ENCODE results near the gene AFP. TPM values are rescaled to one million over a fixed set of nuclear protein-coding genes. Genes with fewer than 3 reads are reported as not detected.

The AFP gene
- total RNA-seq, 2 experiments from 2014 or later = not detected

- no peaks in the 10 kb centered on the region for H3K4me1 Mint-ChIP-seq
- H3K27ac Mint-ChIP-seq = no peak overlapping the region
- no peak for DNase-seq
- peaks cover 7% of the 10 kb centered on the region for H3K27me3 Mint-ChIP-seq
- no peaks in the 10 kb centered on the region for H3K9me3 Mint-ChIP-seq
- no peak overlapping the region for H3K4me3 Mint-ChIP-seq
- H3K36me3 Mint-ChIP-seq = no peaks in the 10 kb centered on the region
Observed at GRCh38 chr4:73439445-73439844, 3.4 kb downstream of the AFP start.

DNA sequence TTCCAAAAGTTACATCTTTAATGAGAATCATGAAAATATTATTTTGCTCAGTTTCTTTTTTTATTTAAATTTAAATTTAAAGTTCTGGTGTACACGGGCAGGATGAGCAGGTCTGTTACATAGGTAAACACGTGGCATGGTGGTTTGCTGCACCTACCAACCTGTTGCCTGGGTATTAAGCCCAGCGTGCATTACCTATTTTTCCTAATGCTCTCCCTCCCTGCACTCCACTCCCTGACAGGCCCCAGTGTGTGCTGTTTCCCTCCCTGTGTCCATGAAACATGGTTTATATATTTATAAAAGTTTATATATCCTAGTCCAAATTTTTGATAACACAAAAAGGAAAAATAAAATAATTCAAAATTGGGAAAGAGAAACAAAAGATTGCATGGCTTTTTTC lies 4.0 kb downstream of the AFP start:
- H3K27ac Mint-ChIP-seq = no peak overlapping the region
- peaks cover 5% of the 10 kb centered on the region for H3K27me3 Mint-ChIP-seq
- H3K4me1 Mint-ChIP-seq = no peaks in the 10 kb centered on the region
- no peaks in the 10 kb centered on the region for H3K9me3 Mint-ChIP-seq
- no peak for DNase-seq
- no peaks in the 10 kb centered on the region for H3K36me3 Mint-ChIP-seq
- no peak overlapping the region for H3K4me3 Mint-ChIP-seq

DNA sequence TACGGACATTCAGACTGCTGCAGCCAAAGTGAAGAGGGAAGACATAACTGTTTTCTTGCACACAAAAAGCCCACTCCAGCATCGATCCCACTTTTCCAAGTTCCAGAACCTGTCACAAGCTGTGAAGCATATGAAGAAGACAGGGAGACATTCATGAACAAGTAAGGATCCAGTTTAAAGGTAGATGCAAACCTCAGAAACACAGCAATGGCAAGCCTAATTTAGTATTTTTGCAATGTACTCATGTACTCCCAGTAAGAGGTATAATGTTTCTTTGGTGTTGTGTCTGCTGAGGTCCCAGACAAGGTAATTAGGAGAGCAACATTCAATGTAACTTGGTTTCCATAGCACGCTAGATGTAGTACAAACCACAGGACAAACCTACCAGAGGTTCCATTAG lies 4.6 kb downstream of the AFP start:
- H3K27me3 Mint-ChIP-seq = peaks cover 5% of the 10 kb centered on the region
- H3K4me3 Mint-ChIP-seq = no peak overlapping the region
- H3K27ac Mint-ChIP-seq = no peak overlapping the region
- DNase-seq = no peak
- H3K4me1 Mint-ChIP-seq = no peaks in the 10 kb centered on the region
- H3K9me3 Mint-ChIP-seq = no peaks in the 10 kb centered on the region
- no peaks in the 10 kb centered on the region for H3K36me3 Mint-ChIP-seq

DNA sequence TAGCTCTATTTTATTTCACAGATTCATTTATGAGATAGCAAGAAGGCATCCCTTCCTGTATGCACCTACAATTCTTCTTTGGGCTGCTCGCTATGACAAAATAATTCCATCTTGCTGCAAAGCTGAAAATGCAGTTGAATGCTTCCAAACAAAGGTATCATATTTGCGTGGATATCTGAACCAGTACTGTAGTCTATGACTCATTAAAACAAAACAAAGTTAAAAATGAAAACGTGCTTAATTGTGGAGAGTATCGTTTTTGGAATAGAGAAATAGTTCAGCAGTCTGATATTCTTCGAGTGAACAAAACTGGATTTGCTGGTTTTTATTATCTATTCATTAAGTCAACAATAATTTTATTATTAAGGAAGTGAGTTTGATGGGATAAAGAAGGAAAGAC lies 6.3 kb downstream of the AFP start:
- no peaks in the 10 kb centered on the region for H3K4me1 Mint-ChIP-seq
- DNase-seq = no peak
- peaks cover 5% of the 10 kb centered on the region for H3K27me3 Mint-ChIP-seq
- H3K36me3 Mint-ChIP-seq = no peaks in the 10 kb centered on the region
- H3K9me3 Mint-ChIP-seq = no peaks in the 10 kb centered on the region
- no peak overlapping the region for H3K4me3 Mint-ChIP-seq
- no peak overlapping the region for H3K27ac Mint-ChIP-seq

GRCh38 chr4:73443224-73443623 lies 7.2 kb downstream of the AFP start:
- Mint-ChIP-seq H3K4me3 (no peak overlapping the region), H3K36me3 (no peaks in the 10 kb centered on the region), H3K27me3 (peaks cover 7% of the 10 kb centered on the region), H3K27ac (no peak overlapping the region), H3K9me3 (no peaks in the 10 kb centered on the region), H3K4me1 (no peaks in the 10 kb centered on the region)
- no peak for DNase-seq

- Mint-ChIP-seq H3K27ac (no peak overlapping the region), H3K4me3 (no peak overlapping the region), H3K9me3 (no peaks in the 10 kb centered on the region), H3K27me3 (peaks cover 9% of the 10 kb centered on the region), H3K4me1 (no peaks in the 10 kb centered on the region), H3K36me3 (no peaks in the 10 kb centered on the region)
- no peak for DNase-seq
Observed at GRCh38 chr4:73445383-73446335, 9.6 kb downstream of the AFP start.

- DNase-seq = no peak
- peaks cover 9% of the 10 kb centered on the region for H3K27me3 Mint-ChIP-seq
- no peaks in the 10 kb centered on the region for H3K4me1 Mint-ChIP-seq
- H3K4me3 Mint-ChIP-seq = no peak overlapping the region
- H3K9me3 Mint-ChIP-seq = no peaks in the 10 kb centered on the region
- no peak overlapping the region for H3K27ac Mint-ChIP-seq
- no peaks in the 10 kb centered on the region for H3K36me3 Mint-ChIP-seq
Observed at GRCh38 chr4:73446336-73446938, 10.4 kb downstream of the AFP start.

- Mint-ChIP-seq H3K4me1 (no peaks in the 10 kb centered on the region), H3K4me3 (no peak overlapping the region), H3K27ac (no peak overlapping the region), H3K27me3 (peaks cover 9% of the 10 kb centered on the region), H3K9me3 (no peaks in the 10 kb centered on the region), H3K36me3 (no peaks in the 10 kb centered on the region)
- DNase-seq = no peak
Observed at GRCh38 chr4:73447671-73448070, 11.7 kb downstream of the AFP start.

- Mint-ChIP-seq H3K27ac (no peak overlapping the region), H3K36me3 (no peaks in the 10 kb centered on the region), H3K4me1 (no peaks in the 10 kb centered on the region), H3K4me3 (no peak overlapping the region), H3K9me3 (no peaks in the 10 kb centered on the region), H3K27me3 (peaks cover 9% of the 10 kb centered on the region)
- no peak for DNase-seq
Observed at GRCh38 chr4:73448448-73449203, 12.6 kb downstream of the AFP start.

DNA sequence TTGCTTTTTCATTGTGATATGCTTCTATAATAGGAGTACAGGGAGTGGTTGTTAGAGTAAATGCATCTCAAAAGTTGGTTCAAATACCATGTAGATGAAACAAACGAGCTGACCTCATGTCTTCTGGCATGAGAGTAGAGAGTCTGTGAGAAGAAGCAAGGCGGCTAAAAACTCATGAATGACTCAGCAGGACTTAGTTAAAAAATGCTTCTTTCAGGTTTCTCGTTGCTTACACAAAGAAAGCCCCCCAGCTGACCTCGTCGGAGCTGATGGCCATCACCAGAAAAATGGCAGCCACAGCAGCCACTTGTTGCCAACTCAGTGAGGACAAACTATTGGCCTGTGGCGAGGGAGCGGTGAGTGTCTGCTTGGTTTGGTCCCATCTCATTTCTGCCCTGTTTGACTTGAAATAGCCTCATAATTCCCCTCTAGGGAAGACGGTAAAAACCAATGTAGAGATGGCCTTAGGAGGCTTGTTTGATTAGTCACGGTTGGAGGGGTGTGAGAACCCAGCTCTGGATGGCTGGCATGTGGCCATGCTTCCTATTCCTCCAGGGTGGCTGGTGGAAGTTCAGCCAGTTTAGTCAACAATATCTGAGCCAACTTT lies 14.5 kb downstream of the AFP start:
- Mint-ChIP-seq H3K4me3 (no peak overlapping the region), H3K9me3 (no peaks in the 10 kb centered on the region), H3K27ac (no peak overlapping the region), H3K36me3 (no peaks in the 10 kb centered on the region), H3K27me3 (peaks cover 9% of the 10 kb centered on the region), H3K4me1 (no peaks in the 10 kb centered on the region)
- DNase-seq = no peak

- no peaks in the 10 kb centered on the region for H3K4me1 Mint-ChIP-seq
- no peak for DNase-seq
- no peak overlapping the region for H3K27ac Mint-ChIP-seq
- H3K27me3 Mint-ChIP-seq = peaks cover 9% of the 10 kb centered on the region
- H3K36me3 Mint-ChIP-seq = no peaks in the 10 kb centered on the region
- no peak overlapping the region for H3K4me3 Mint-ChIP-seq
- no peaks in the 10 kb centered on the region for H3K9me3 Mint-ChIP-seq
Observed at GRCh38 chr4:73451404-73451803, 15.4 kb downstream of the AFP start.

DNA sequence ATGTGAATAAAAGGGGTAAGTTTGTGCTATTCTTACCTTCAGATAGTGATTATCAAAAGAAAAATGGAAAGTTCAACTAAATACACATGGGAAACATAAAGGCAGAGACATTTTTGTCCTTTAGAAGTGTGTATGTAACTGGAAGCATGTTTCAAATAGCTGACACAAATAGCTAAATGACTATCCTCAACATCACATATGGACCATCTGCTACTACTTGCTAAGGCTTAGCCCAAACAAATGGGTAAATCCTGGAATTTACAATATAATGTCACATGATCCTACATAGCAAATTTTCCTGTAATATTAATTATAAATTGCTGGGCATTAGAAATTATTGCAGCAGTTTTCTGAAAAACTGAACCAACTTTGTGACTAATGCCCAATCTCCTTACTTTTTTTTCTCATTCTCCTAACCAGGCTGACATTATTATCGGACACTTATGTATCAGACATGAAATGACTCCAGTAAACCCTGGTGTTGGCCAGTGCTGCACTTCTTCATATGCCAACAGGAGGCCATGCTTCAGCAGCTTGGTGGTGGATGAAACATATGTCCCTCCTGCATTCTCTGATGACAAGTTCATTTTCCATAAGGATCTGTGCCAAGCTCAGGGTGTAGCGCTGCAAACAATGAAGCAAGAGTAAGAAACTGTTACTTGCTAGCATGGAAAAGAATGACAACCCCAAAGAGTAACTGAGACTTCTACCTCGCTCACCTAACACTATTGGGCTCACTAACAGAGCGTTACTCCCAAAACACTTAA lies 16.1 kb downstream of the AFP start:
- no peaks in the 10 kb centered on the region for H3K4me1 Mint-ChIP-seq
- no peak overlapping the region for H3K27ac Mint-ChIP-seq
- H3K36me3 Mint-ChIP-seq = no peaks in the 10 kb centered on the region
- H3K4me3 Mint-ChIP-seq = no peak overlapping the region
- H3K27me3 Mint-ChIP-seq = peaks cover 9% of the 10 kb centered on the region
- DNase-seq = no peak
- no peaks in the 10 kb centered on the region for H3K9me3 Mint-ChIP-seq

DNA sequence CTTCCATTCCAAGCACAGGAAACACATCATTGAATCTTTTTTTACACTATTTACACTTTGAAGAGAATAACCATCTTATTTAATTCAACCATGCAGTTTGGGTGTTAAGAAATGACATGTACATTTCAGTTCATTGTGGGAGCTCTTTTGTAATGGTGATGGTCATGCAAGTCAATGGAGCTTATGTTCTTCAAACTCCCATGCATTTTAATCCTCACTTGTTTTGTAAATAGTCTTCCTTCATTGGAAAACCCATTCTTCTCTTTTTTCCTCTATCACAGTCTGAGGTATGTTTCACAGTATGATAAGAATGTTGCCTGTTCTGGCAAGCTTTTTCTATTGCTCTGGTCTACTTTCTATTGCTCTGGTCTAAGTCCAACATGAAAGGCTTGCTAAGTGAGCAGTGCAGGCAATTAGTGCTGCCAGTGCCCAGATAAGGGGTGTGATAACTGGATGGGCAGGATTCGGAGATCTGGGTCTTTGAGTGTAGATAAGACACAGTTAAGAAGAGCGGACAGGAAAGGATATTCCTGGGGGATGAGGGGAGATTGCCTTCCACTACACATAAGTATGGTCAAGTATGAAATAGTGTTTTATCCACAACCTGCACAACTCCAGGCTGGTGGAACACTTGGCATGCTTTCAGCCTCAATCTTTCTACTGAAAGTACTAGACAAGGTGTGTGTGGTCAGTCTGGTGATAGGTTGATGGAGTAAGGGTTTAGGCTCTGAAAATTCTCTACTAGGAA lies 17.1 kb downstream of the AFP start:
- Mint-ChIP-seq H3K27me3 (peaks cover 3% of the 10 kb centered on the region), H3K9me3 (no peaks in the 10 kb centered on the region), H3K36me3 (no peaks in the 10 kb centered on the region), H3K27ac (no peak overlapping the region), H3K4me1 (no peaks in the 10 kb centered on the region), H3K4me3 (no peak overlapping the region)
- DNase-seq = no peak

DNA sequence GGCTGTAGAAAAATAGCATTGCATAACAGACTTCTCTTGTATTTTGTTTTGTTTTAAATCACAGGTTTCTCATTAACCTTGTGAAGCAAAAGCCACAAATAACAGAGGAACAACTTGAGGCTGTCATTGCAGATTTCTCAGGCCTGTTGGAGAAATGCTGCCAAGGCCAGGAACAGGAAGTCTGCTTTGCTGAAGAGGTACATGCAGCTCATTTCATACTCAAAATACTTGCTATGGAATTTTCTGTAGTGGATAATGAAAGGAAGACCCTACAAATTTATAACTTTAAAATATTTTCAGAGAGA lies 17.6 kb downstream of the AFP start:
- H3K27ac Mint-ChIP-seq = no peak overlapping the region
- H3K9me3 Mint-ChIP-seq = no peaks in the 10 kb centered on the region
- peaks cover 3% of the 10 kb centered on the region for H3K27me3 Mint-ChIP-seq
- no peaks in the 10 kb centered on the region for H3K4me1 Mint-ChIP-seq
- H3K36me3 Mint-ChIP-seq = no peaks in the 10 kb centered on the region
- no peak overlapping the region for H3K4me3 Mint-ChIP-seq
- no peak for DNase-seq
